Measurements from ENCODE around the gene PQBP1.

- TF ChIP-seq CTCF (IDR thresholded peaks at IDR 0.05): no peak
- TF ChIP-seq EZH2 (IDR thresholded peaks at IDR 0.05; ENCODE audit: borderline replicate concordance, insufficient read depth, low read depth, low read length, poor library complexity, severe bottlenecking): no peak
These were observed 16.1 kb downstream of the PQBP1 start for GRCh38 chrX:48913605-48914366.
